ENCODE measurements around the gene TIMM22.
A peak's percentile ranks its signal among the peaks of the same experiment; 100 is the strongest.
"Not testable (repeated sequence)": the region's sequence is repeated elsewhere in the genome, so short reads cannot be mapped to it uniquely, and the experiment has no call there.

The TIMM22 gene

DNA sequence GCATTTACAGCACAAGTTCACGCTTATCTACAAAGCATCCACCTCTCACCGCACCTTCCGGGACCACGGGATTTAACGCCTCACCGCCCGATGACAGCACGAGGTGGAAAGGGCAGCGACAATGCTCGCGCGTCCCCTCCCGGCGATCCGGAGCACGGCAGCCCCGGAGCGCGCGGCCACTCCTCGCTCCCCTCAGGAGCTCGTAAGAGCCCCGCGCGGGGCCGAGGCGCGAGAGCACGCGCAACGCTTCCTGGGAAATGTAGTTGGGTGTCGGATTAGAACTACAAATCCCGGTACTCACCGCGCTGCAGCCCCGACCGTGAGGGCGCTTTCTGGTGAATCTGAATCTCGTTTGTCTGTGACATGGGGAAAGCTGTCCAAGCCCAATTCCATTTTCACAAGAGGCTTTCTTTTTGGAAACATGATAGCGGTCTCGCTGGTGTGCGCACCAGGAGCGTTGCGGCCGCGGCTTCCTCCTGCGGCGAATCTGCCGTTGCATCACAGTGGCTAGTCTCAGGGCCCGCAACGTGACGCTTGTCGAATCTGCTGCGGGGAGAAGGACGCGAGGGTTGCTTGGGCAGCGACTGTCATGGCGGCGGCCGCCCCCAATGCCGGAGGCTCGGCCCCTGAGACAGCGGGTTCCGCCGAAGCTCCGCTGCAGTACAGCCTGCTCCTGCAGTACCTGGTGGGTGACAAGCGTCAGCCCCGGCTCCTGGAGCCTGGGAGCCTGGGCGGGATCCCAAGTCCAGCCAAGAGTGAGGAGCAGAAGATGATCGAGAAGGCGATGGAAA is at the start of gene TIMM22:
TSS of gene TIMM22 (plus strand) at position 576 of the 791 bp plus-strand sequence. CDS start at position 590, 14 bp downstream.
- DNase-seq (ENCODE audit: low read depth, low spot score) = peak; percentile 89

GRCh38 chr17:948284-948852 is 48.6 kb upstream of the TIMM22 start:
- DNase-seq (ENCODE audit: low read depth, low spot score) = no peak

- DNase-seq (ENCODE audit: low read depth, low spot score) = no peak
Observed at GRCh38 chr17:949623-950303, 47.2 kb upstream of the TIMM22 start.

DNA sequence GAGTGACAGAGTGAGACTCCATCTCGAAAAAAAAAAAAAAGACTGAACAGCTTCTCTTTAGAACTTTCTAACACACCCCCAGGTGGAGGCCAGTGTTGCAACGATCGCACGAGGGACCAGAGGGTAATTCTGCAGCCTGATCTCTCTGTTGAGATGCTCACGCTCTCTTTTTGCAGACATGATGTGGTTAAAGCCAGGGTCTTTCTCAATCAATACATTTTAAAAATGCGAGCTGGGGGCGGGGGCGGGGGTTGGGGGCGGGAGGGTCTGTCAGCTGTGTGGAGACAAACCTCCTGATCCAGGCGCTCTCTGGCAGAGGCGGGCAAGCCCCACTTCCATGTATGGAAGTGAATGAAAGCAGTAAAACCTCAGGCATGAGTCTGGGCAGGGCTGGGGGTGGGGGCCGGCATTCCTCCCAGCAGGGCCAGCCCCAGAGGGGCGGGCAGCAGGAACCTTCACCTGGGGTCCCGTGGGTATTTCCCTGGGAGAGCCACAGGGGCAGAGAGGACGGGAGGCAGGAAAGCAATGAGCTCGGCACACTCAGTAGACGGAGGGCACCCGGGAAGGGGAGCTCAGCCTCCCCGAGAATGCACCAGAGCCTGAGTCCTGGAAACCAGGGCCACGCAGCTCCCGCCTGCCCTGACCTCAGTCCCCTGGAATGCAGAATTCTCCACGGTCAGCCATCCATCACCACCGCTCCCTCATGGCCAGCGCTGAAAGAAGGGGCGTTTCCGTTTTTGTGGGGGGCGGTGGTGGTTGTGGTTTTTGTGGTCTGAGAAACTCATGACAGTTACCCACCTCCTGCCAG is 45.4 kb upstream of the TIMM22 start:
- no peak for DNase-seq (ENCODE audit: low read depth, low spot score)

DNA sequence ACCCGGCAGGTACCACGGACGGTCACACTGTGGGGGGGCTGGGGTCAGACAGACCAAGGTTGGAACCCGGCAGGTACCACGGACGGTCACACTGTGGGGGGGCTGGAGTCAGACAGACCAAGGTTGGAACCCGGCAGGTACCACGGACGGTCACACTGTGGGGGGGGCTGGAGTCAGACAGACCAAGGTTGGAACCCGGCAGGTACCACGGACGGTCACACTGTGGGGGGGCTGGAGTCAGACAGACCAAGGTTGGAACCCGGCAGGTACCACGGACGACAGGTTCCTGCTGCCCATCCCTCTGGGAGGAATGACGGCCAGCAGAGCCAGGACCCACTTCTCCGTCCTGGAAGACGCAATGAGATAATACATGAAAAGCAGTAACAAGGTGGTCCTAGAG is 44.3 kb upstream of the TIMM22 start:
- not testable (repeated sequence) for DNase-seq (ENCODE audit: low read depth, low spot score)

DNA sequence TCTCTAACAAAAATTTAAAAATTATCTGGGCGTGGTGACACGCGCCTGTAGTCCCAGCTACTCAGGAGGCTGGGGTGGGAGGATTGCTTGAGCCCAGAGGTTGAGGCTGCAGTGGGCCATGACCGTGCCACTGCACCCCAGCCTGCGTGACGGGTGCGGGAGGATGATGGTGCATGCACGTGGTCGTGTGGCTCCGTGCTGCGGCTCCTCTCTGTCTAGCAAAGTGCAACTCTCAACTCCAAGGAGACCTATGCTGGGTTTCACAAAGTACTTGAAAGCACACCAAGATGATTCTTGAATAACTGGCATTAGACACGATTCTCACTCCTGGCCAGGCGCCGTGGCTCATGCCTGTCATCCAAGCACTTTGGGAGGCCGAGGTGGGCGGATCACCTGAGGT is 43.2 kb upstream of the TIMM22 start:
- DNase-seq (ENCODE audit: low read depth, low spot score) = no peak

DNA sequence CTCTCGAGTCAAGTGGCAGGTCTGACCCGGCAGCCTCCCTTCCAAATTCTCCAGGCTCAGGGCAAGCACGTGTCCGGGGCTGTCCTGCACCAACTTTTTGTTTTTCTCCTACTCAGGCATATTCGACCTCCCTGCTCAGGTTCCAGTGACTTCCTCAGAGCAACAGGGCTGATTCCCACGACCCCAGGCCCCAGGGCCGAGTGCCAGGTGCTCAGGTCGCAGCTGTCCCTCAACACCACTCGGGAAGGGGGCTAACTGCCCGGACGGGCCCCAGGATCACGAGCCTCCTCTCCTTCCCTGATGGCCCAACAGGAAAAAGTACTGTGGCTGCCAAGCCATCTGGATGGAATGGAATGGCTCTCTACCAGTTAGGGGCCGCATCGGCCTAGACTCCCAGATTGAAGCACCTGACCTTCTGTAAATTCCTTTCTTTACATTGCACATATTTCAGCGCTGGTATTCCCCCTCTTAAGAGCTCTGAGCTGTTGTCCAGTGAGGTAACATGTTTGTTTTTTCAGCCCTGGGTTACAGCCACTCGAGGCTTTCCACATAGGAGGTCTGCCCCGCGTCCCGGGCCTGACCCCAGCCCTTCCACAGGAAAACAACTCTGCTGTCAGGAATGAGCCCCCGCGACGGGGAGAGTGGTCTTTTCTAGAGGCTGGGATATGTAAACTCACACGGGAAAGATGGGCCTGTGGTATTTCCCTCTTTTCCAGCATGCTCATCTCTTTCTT is 42.3 kb upstream of the TIMM22 start:
- no peak for DNase-seq (ENCODE audit: low read depth, low spot score)

GRCh38 chr17:956905-957304 is 40.0 kb upstream of the TIMM22 start:
- no peak for DNase-seq (ENCODE audit: low read depth, low spot score)

GRCh38 chr17:957856-958421 is 39.0 kb upstream of the TIMM22 start:
- no peak for DNase-seq (ENCODE audit: low read depth, low spot score)

GRCh38 chr17:958712-959451 is 38.0 kb upstream of the TIMM22 start:
- DNase-seq (ENCODE audit: low read depth, low spot score) = no peak

GRCh38 chr17:962166-962565 is 34.8 kb upstream of the TIMM22 start:
- no peak for DNase-seq (ENCODE audit: low read depth, low spot score)

GRCh38 chr17:962670-963069 is 34.3 kb upstream of the TIMM22 start:
- DNase-seq (ENCODE audit: low read depth, low spot score) = no peak

DNA sequence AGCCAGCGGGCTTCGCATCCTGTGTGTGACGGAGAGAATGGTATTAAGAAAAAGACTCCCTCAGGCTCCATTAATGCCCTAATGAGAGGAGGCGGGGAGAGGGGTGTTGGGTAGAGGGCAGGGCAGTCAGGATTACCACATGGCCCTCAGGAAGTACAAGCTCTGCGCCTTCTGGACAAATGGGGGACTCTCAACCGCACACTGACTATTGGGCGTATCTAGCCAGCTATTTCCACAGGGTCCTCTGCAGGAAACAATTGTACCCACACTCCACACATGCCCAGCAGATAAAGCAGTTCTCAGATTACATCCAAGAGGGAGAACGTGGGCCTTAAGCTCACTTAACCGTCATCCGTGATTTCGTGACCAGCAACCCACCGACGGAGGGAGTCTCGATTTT is 32.1 kb upstream of the TIMM22 start:
- no peak for DNase-seq (ENCODE audit: low read depth, low spot score)

- no peak for DNase-seq (ENCODE audit: low read depth, low spot score)
Observed at GRCh38 chr17:965311-965989, 31.5 kb upstream of the TIMM22 start.

DNA sequence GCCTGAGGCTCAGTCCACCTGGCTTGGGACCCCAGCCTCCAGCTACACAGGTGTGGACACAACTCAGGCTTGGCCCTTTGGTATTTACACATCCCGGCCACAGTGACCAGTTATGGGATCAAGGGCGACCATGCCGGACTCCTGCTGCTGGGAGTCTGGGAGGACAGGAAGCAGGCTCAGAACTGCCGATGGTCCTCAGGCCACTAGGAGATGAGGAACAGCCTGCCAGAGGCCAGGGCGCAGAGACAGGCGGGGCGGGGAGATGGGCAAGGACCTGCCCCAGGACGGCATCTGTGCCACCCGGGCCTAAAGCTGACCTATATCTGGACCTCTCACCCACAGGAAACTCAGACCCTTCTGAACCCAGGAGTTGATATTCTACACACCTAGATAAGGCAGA is 29.8 kb upstream of the TIMM22 start:
- DNase-seq (ENCODE audit: low read depth, low spot score) = no peak

GRCh38 chr17:968812-969730 is 27.9 kb upstream of the TIMM22 start:
- DNase-seq (ENCODE audit: low read depth, low spot score) = no peak

DNA sequence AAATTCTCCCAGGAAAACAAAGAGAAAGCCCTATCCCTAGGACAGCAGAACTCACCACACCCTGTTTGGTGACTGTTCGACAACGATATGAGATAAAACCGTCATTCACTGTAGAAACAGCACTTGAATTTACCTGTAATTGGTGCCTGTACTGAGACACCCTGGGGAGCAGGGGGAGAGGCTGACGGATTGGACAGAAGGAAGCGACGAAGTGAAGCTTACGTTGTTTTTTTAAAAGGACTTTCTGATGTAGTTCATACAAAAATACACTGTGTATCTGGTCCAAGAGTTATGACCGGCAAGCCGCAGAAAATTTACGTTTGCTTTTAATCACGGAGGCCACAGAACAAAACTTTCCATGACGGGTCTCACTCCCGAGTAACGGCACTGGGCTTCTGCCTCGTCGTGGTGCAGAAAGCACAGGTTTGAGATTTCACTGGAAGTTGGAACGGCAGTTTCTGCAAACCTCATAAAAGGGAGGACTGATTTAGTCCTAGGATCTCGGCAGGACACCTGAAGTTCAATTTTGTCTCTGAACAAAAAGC is 27.0 kb upstream of the TIMM22 start:
- no peak for DNase-seq (ENCODE audit: low read depth, low spot score)

DNA sequence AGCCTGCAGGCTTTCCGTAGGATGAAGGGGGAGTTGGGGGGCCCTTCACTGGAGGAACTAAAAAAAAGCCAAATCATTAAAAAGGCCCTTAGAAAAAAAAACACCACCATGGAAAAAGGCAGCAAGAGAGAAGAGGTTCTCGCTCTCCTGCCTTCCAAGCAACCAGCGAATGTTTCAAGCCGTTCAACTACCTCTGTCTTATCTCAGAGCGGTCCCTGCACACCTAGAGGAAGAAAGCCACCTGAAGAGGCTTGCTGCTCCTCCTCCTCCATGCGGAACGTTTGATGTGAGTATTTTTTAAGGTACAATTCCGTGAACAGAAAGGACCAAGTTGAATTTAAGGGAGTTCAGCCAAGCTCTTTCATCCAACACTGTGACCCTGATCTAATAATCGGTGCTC is 26.6 kb upstream of the TIMM22 start:
- DNase-seq (ENCODE audit: low read depth, low spot score) = no peak
